Activated T-helper 1 cell treated with Interleukin-2 at 50 U/mL for 16 hours (primary cell): ENCODE measurements around the gene IGSF22.
"Not testable (repeated sequence)": the region's sequence is repeated elsewhere in the genome, so short reads cannot be mapped to it uniquely, and the experiment has no call there.

Experiments used
- DNase-seq: peaks from one replicate; pipeline ENCODE4 v3.0.0-alpha.2; 2020; ENCODE audit warnings: low read depth

The IGSF22 gene

GRCh38 chr11:18691467-18692140 lies 34.4 kb downstream of the IGSF22 start:
- DNase-seq: not testable (repeated sequence)

- DNase-seq: no peak
Measured at GRCh38 chr11:18684267-18684666, 41.7 kb downstream of the IGSF22 start.

- DNase-seq: no peak
Measured at GRCh38 chr11:18682466-18682865, 43.5 kb downstream of the IGSF22 start.

- not testable (repeated sequence) for DNase-seq
Measured at GRCh38 chr11:18681949-18682348, 44.0 kb downstream of the IGSF22 start.

GRCh38 chr11:18677560-18677959 lies 48.4 kb downstream of the IGSF22 start:
- DNase-seq: no peak

- DNase-seq: no peak
Measured at GRCh38 chr11:18676803-18677202, 49.2 kb downstream of the IGSF22 start.

- peak; percentile 8 for DNase-seq
Measured at GRCh38 chr11:18672209-18672608, 53.8 kb downstream of the IGSF22 start.

GRCh38 chr11:18671246-18671645 lies 54.7 kb downstream of the IGSF22 start:
- no peak for DNase-seq

- DNase-seq: no peak
Measured at GRCh38 chr11:18669711-18670110, 56.3 kb downstream of the IGSF22 start.

GRCh38 chr11:18669219-18669596 lies 56.8 kb downstream of the IGSF22 start:
- DNase-seq: no peak

GRCh38 chr11:18668131-18668530 lies 57.9 kb downstream of the IGSF22 start:
- no peak for DNase-seq

- DNase-seq: not testable (repeated sequence)
Measured at GRCh38 chr11:18665353-18665872, 60.6 kb downstream of the IGSF22 start.

GRCh38 chr11:18657673-18658072 lies 68.3 kb downstream of the IGSF22 start:
- DNase-seq: no peak
